Gastroesophageal sphincter (tissue), 4 donors: Measurements from ENCODE around the gene SNRNP40. TPM values are rescaled to one million over a fixed set of nuclear protein-coding genes. Genes with fewer than 3 reads are reported as not detected.

Source experiments
- ATAC-seq: fragments of 150-250 bp; one replicate; pipeline ENCODE4 v1.9.1; 2016; ENCODE audit warnings: mild to moderate bottlenecking, moderate library complexity
- H3K27ac ChIP-seq, 4 donors: fragments of 200-600 bp; sonication (generic) in 3 of 4; 1 replicate in 3 of 4; 2 replicates in 1 of 4; pipeline ENCODE4 v1.5.1; 2016 to 2019
- H3K27me3 ChIP-seq: fragments of 200-600 bp; sonication (generic); one replicate; pipeline ENCODE4 v1.5.1; 2019
- H3K36me3 ChIP-seq, 2 donors: fragments of 200-600 bp; sonication (generic); one replicate each; pipeline ENCODE4 v1.5.1; 2019; ENCODE audit warnings: control low read depth in 1 of 2
- H3K4me1 ChIP-seq, 3 donors: fragments of 200-600 bp; sonication (generic); 1 replicate in 2 of 3; 2 replicates in 1 of 3; pipeline ENCODE4 v1.5.1; 2016 to 2019; ENCODE audit warnings: control low read depth in 2 of 3
- H3K4me3 ChIP-seq, 2 donors: fragments of 200-600 bp; sonication (generic); one replicate each; pipeline ENCODE4 v1.5.1; 2019; ENCODE audit warnings: mild to moderate bottlenecking in 1 of 2, moderate library complexity in 1 of 2
- H3K9me3 ChIP-seq, 3 donors: fragments of 200-600 bp; sonication (generic); one replicate each; pipeline ENCODE4 v1.5.1; 2017 to 2019; ENCODE audit warnings: control low read depth in 2 of 3
- EP300 ChIP-seq: sonication (generic); formaldehyde crosslinking; IDR thresholded peaks from one replicate; pipeline ENCODE4 v1.6.1; 2017; ENCODE audit warnings: antibody characterized with exemption, mild to moderate bottlenecking
- POLR2A ChIP-seq, 2 donors: fragments of 450-650 bp; IDR thresholded peaks; one replicate each; pipeline ENCODE4 v1.6.1; 2017; ENCODE audit warnings: antibody characterized with exemption in 2 of 2, mild to moderate bottlenecking in 2 of 2, moderate library complexity in 1 of 2
- POLR2AphosphoS5 ChIP-seq: sonication (generic); formaldehyde crosslinking; IDR thresholded peaks from one replicate; pipeline ENCODE4 v1.6.1; 2017; ENCODE audit warnings: antibody characterized with exemption
- WGBS, 2 donors: methylation state at CpG; one replicate each; pipeline ENCODE4 v1.1.5; 2018; ENCODE audit warnings: low coverage in 1 of 2; 5-methylcytosine and 5-hydroxymethylcytosine counted together
- total RNA-seq, 4 donors: library from RNA; depleted of rRNA; stranded (reverse); fragments of >200 nt; gene quantifications; one replicate each; pipeline ENCODE4 v1.1.0, GENCODE V29; 2016
- TF ChIP-seq, protein P1 (sequence below), 4 experiments: fragments of 200-600 bp in 2 of 4; fragments of 450-650 bp in 2 of 4; sonication (generic) in 1 of 4; IDR thresholded peaks; one replicate each; pipeline ENCODE4 v1.5.1; 2017 to 2019; ENCODE audit warnings: antibody characterized with exemption in 4 of 4, mild to moderate bottlenecking in 2 of 4, moderate library complexity in 2 of 4

Gene SNRNP40
- total RNA-seq, 4 donors from 2014 or later = 32.5 to 47.5 (median 39.9) TPM

DNA sequence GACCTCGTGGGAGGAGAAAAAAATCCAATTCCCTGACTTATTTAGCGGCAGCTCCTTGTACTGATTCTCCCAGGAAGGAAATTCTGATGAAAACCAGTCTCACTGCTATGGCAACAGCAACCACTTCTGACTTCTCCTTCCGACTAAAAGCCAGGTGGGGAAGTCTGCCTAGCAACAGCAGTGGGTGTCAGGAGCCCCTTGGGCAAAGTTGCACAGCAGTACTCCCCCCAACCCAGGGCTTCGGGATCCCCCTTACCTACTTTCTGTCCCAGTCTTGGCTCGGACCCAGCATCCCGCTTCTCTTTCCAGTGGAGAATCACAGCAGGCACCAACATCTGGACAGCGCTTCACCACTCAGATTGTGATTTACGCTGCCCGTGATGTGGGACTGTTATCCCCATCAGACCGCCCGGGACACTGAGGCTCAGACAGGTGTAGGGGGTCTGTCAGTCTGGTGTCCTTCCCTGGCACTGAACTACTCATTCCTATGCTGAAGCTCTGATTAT lies 81.5 kb downstream of the SNRNP40 start:
- TF ChIP-seq POLR2A (IDR thresholded peaks at IDR 0.05) (no peak), POLR2AphosphoS5 (no peak), EP300 (no peak)
- TF ChIP-seq, protein P1, sequence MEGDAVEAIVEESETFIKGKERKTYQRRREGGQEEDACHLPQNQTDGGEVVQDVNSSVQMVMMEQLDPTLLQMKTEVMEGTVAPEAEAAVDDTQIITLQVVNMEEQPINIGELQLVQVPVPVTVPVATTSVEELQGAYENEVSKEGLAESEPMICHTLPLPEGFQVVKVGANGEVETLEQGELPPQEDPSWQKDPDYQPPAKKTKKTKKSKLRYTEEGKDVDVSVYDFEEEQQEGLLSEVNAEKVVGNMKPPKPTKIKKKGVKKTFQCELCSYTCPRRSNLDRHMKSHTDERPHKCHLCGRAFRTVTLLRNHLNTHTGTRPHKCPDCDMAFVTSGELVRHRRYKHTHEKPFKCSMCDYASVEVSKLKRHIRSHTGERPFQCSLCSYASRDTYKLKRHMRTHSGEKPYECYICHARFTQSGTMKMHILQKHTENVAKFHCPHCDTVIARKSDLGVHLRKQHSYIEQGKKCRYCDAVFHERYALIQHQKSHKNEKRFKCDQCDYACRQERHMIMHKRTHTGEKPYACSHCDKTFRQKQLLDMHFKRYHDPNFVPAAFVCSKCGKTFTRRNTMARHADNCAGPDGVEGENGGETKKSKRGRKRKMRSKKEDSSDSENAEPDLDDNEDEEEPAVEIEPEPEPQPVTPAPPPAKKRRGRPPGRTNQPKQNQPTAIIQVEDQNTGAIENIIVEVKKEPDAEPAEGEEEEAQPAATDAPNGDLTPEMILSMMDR (IDR thresholded peaks at IDR 0.05) = no peak
- no peak for ATAC-seq
- H3K9me3 ChIP-seq = peaks cover 0 to 5% (median 0%) of the 10 kb centered on the region in 3 donors
- no peak overlapping the region for H3K4me3 ChIP-seq
- H3K4me1 ChIP-seq = peaks cover 0 to 6% (median 0%) of the 10 kb centered on the region in 3 donors
- H3K27me3 ChIP-seq = peaks cover 8% of the 10 kb centered on the region
- H3K27ac ChIP-seq = no peak overlapping the region
- WGBS, 2 donors = 10 to 54% methylated on average over 3 to 6 of the region's 11 CpGs
- no peaks in the 10 kb centered on the region for H3K36me3 ChIP-seq

DNA sequence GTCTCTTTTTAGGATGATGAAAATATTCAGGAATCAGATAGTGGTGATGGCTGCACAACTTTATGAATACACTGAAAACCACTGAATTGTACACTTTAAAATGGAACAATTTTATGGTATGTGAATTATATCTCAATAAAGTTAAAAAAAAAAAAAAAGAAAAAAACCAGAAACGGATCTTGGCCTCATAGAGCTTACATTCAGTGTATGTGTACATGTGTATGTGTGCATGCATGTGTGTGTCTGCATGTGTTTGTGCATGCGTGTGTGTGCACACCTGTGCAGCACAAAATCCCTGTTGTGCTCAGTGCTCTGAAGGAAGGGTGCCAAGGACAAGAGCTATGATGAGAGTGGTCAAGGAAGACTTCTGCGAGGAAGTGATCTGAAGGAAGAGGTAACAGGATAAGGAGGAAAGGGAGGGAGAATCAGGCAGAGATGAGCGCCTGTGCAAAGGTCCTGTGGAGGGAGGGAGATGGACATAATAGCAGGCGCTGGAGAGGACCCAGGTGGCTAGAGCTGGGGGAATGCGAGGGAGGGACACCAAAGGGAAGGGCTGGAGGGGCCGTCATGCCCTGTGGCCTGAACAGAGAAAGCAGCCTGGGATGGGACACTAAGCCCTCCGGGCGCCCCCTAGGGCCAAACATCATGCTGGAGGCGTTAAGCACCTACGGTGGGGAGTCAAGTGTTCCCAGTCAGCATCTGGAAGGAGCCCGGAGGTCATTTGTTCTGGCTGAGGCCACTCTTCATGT lies 82.1 kb downstream of the SNRNP40 start:
- no peaks in the 10 kb centered on the region for H3K36me3 ChIP-seq
- no peak for ATAC-seq
- TF ChIP-seq, protein P1 (IDR thresholded peaks at IDR 0.05) = no peak
- TF ChIP-seq EP300 = no peak
- TF ChIP-seq POLR2AphosphoS5 = no peak
- no peak for TF ChIP-seq POLR2A (IDR thresholded peaks at IDR 0.05)
- no peak overlapping the region for H3K27ac ChIP-seq
- H3K4me1 ChIP-seq = peaks cover 0 to 6% (median 0%) of the 10 kb centered on the region in 3 donors
- 51 to 52% methylated on average over 8 to 12 of the region's 12 CpGs for WGBS, 2 donors
- no peak overlapping the region for H3K4me3 ChIP-seq
- peaks cover 0 to 5% (median 0%) of the 10 kb centered on the region in 3 donors for H3K9me3 ChIP-seq
- peaks cover 8% of the 10 kb centered on the region for H3K27me3 ChIP-seq

Other genes with a start within 250 kb of the SNRNP40 start
- gene PUM1, start 231.1 kb downstream of the SNRNP40 start, total RNA-seq = 10 to 100 TPM; 83.8 to 90.7 (median 88.4) TPM
- gene NKAIN1, start 56.9 kb downstream of the SNRNP40 start, total RNA-seq = not detected
- 10 to 100 TPM; 25.4 to 28.7 (median 27.4) TPM for gene ZCCHC17, start 244 bp upstream of the SNRNP40 start, total RNA-seq
- gene FABP3, start 76.3 kb upstream of the SNRNP40 start, total RNA-seq = 10 to 100 TPM; 25.8 to 39.4 (median 32.9) TPM
- 1 to 10 TPM; 2.5 to 8.7 (median 4.1) TPM for gene SERINC2, start 116.4 kb upstream of the SNRNP40 start, total RNA-seq